Measurements from ENCODE around the gene TTC5.

- TF ChIP-seq CTCF (IDR thresholded peaks at IDR 0.05) (no peak), POLR2A (IDR thresholded peaks at IDR 0.05) (no peak)
Observed at GRCh38 chr14:20278414-20278813, 27.3 kb downstream of the TTC5 start.
